HepG2 (cell line): ENCODE results near the gene ZNF345. TPM values are rescaled to one million over a fixed set of nuclear protein-coding genes. Genes with fewer than 3 reads are reported as not detected.

Experiments used
- ATAC-seq: fragments of 200-7000 bp; cut with Tn5 transposase; 3 replicates; pipeline ENCODE4 v1.9.1; 2020; ENCODE audit warnings: mild to moderate bottlenecking, moderate library complexity
- BruUV-seq: library from RNA; stranded (reverse); fragments of 400-500 nt; replicated peaks from 2 replicates; lab custom pipeline; 2021; lab: Mats Ljungman, UMichigan
- CTCF ChIA-PET: fragments of 300-600 bp; formaldehyde crosslinking; extraction: SDS; loops from one replicate; lab custom pipeline; 2021; ENCODE audit warnings: low total read pairs, inconsistent platforms, low intra/inter-chr PET ratio; lab: Yijun Ruan, JAX
- POLR2A ChIA-PET: fragments of 350-600 bp; sonication (Branson Sonifier 250); formaldehyde crosslinking; loops from one replicate; lab custom pipeline; 2020; ENCODE audit warnings: antibody characterized with exemption, inconsistent platforms; lab: Yijun Ruan, JAX
- DNase-seq: peaks from one replicate; pipeline ENCODE4 v3.0.0-alpha.2; 2015; ENCODE audit warnings: low spot score
- FAIRE-seq: peaks from 3 replicates; lab custom pipeline; 2011; peaks lifted over from hg19 to GRCh38; lab: Jason Lieb, UNC
- H2AFZ ChIP-seq: one replicate; pipeline ENCODE4 v1.6.1; 2011; ENCODE audit warnings: low read length, inconsistent platforms
- H3K27ac ChIP-seq: fragments of 300-600 bp; 3 replicates; pipeline ENCODE4 v1.8.0; 2011; ENCODE audit warnings: mixed run types, mild to moderate bottlenecking, mixed read lengths, low read length, inconsistent platforms; ENCODE audit not compliant: insufficient read depth; ENCODE audit errors: extremely low read length
- H3K27me3 ChIP-seq, 2 experiments: fragments of 200-600 bp in 1 of 2; 2 replicates in 1 of 2; 3 replicates in 1 of 2; pipeline versions ENCODE4 v1.6.0 to v1.8.0; 2011; ENCODE audit warnings: low read length in 2 of 2, mild to moderate bottlenecking in 2 of 2, moderate library complexity in 2 of 2, inconsistent platforms in 1 of 2; ENCODE audit not compliant: insufficient read depth in 2 of 2, control insufficient read depth in 1 of 2
- H3K36me3 ChIP-seq, 2 experiments: fragments of 200-600 bp in 1 of 2; replicated peaks in 1 of 2; 2 replicates in 1 of 2; 3 replicates in 1 of 2; pipeline versions ENCODE4 v1.5.1 to v1.8.0; 2011; ENCODE audit warnings: low read length in 2 of 2, inconsistent platforms in 1 of 2; ENCODE audit not compliant: insufficient read depth in 2 of 2, control insufficient read depth in 1 of 2
- H3K4me1 ChIP-seq: 2 replicates; pipeline ENCODE4 v1.5.1; 2012; ENCODE audit warnings: low read length, inconsistent platforms; ENCODE audit not compliant: insufficient read depth
- H3K4me2 ChIP-seq: 2 replicates; pipeline ENCODE4 v1.6.0; 2011; ENCODE audit warnings: low read depth, low read length, inconsistent platforms
- H3K4me3 ChIP-seq, 3 experiments: fragments of 200-600 bp in 1 of 3; sonication (generic), shearing (Covaris generic) in 1 of 3; replicated peaks in 1 of 3; 2 replicates each; pipeline ENCODE4 v1.5.1; 2011 to 2016; ENCODE audit warnings: low read length in 3 of 3, inconsistent platforms in 2 of 3, low read depth in 2 of 3, mild to moderate bottlenecking in 2 of 3, control low read depth in 1 of 3, mixed read lengths in 1 of 3; ENCODE audit not compliant: insufficient read depth in 1 of 3
- H3K79me2 ChIP-seq: one replicate; pipeline ENCODE4 v1.6.1; 2011; ENCODE audit warnings: low read length, inconsistent platforms; ENCODE audit not compliant: insufficient read depth
- H3K9ac ChIP-seq: 2 replicates; pipeline ENCODE4 v1.6.0; 2011; ENCODE audit warnings: mild to moderate bottlenecking, low read depth, low read length, inconsistent platforms; ENCODE audit not compliant: insufficient read depth
- H3K9me3 ChIP-seq: 2 replicates; pipeline ENCODE4 v1.5.1; 2012; ENCODE audit warnings: mild to moderate bottlenecking, low read length
- H4K20me1 ChIP-seq: 2 replicates; pipeline ENCODE4 v1.6.0; 2011; ENCODE audit warnings: inconsistent platforms, mild to moderate bottlenecking, low read length, moderate library complexity; ENCODE audit not compliant: insufficient read depth
- TBX3 ChIP-seq: fragments of 450-650 bp; IDR thresholded peaks from 2 replicates; pipeline ENCODE4 v1.6.1; 2017; ENCODE audit warnings: antibody characterized with exemption, mild to moderate bottlenecking, inconsistent platforms, borderline replicate concordance
- TRIM24 ChIP-seq: sonication (generic); formaldehyde crosslinking; IDR thresholded peaks from 2 replicates; pipeline ENCODE4 v1.8.0; 2022; ENCODE audit warnings: mild to moderate bottlenecking, missing genetic modification reagents
- ZBTB42 ChIP-seq: sonication (generic); formaldehyde crosslinking; IDR thresholded peaks from 2 replicates; pipeline ENCODE4 v1.5.0; 2020; ENCODE audit warnings: mild to moderate bottlenecking, missing genetic modification reagents
- ZNF274 ChIP-seq: sonication (generic); formaldehyde crosslinking; IDR thresholded peaks from 2 replicates; pipeline ENCODE4 v1.5.1; 2020; ENCODE audit warnings: mild to moderate bottlenecking, missing genetic modification reagents
- WGBS: methylation state at CpG from one replicate; pipeline ENCODE4 v1.1.6; 2017; ENCODE audit warnings: low lambda C conversion rate; 5-methylcytosine and 5-hydroxymethylcytosine counted together
- in situ Hi-C: cut with HindIII; loops from 2 replicates; pipeline ENCODE4 v1.10.0; 2017; ENCODE audit warnings: low pct_unique_long_range_greater_than_20kb; ENCODE audit not compliant: extremely low pct_ligation_motif_present
- intact Hi-C: fragments of 100-400 bp; cut with micrococcal nuclease; formaldehyde crosslinking; loops from one replicate; pipeline ENCODE4 v1.10.0; 2022; ENCODE audit not compliant: unreplicated experiment
- polyA plus RNA-seq, 8 experiments: library from polyadenylated mRNA; depleted of rRNA in 3 of 8; stranded (reverse) in 7 of 8; unstranded in 1 of 8; fragments of >200 nt; fragmentation: Illumina TruSeq in 4 of 8; extraction: Trizol in 4 of 8; gene quantifications; 2 replicates each; pipeline versions ENCODE4 v1.2.1 to v1.2.3, GENCODE V29; 2011 to 2016; ENCODE audit warnings: low read depth in 4 of 8, missing spikeins in 1 of 8, mixed read lengths in 1 of 8; ENCODE audit not compliant: insufficient read depth in 1 of 8
- total RNA-seq, 5 experiments: library from RNA; depleted of rRNA; stranded (reverse); fragments of >200 nt; fragmentation: Illumina TruSeq; extraction: Trizol; gene quantifications; 2 replicates each; pipeline ENCODE4 v1.2.3, GENCODE V29; 2016; ENCODE audit warnings: low read depth in 1 of 5
- TF ChIP-seq, protein P1 (sequence below): sonication (generic); formaldehyde crosslinking; IDR thresholded peaks from 2 replicates; pipeline ENCODE4 v1.5.1; 2020; ENCODE audit warnings: mild to moderate bottlenecking, missing genetic modification reagents
- TF ChIP-seq, protein P2 (sequence below): sonication (generic); formaldehyde crosslinking; IDR thresholded peaks from 2 replicates; pipeline ENCODE4 v1.8.0; 2022; ENCODE audit warnings: mild to moderate bottlenecking, missing genetic modification reagents; ENCODE audit not compliant: insufficient replicate concordance

Gene ZNF345
- total and polyA plus RNA-seq, 2 of the 13 experiments (the other 11 are each of a cell fraction or from before 2014, with no cell fraction given), result 2.6 to 2.9 TPM

DNA sequence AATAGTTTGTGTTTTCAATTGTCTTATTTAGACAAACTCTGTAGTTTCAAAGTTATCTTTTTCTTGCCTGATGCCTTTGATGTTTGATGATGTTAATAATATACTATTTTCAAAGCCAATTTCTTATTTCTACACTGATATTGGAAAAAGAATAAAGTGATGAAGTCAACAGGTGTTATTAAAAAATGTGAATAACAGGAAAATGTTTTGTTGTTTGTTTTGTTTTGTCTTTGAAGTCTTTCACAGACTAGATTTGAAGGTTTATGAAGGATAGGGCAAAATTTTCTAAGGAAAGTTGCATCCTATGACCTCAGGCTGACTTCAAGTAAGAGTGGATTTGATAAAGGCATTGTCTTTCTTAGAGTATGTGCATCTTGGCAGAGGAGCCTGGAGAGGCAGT, 43.6 kb upstream of the ZNF345 start:
- TF ChIP-seq, protein P1, sequence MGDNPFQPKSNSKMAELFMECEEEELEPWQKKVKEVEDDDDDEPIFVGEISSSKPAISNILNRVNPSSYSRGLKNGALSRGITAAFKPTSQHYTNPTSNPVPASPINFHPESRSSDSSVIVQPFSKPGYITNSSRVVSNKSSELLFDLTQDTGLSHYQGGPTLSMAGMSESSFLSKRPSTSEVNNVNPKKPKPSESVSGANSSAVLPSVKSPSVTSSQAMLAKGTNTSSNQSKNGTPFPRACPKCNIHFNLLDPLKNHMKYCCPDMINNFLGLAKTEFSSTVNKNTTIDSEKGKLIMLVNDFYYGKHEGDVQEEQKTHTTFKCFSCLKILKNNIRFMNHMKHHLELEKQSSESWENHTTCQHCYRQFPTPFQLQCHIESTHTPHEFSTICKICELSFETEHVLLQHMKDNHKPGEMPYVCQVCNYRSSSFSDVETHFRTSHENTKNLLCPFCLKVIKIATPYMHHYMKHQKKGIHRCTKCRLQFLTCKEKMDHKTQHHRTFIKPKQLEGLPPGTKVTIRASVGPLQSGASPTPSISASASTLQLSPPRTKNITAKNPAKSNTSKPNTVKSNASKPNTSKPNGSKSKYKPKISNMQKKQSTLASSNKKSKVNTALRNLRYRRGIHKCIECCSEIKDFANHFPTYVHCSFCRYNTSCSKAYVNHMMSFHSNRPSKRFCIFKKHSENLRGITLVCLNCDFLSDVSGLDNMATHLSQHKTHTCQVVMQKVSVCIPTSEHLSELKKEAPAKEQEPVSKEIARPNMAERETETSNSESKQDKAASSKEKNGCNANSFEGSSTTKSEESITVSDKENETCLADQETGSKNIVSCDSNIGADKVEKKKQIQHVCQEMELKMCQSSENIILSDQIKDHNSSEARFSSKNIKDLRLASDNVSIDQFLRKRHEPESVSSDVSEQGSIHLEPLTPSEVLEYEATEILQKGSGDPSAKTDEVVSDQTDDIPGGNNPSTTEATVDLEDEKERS (CRISPR knock-in tag), result no peak
- H3K4me3 ChIP-seq, result no peak overlapping the region
- H3K4me1 ChIP-seq, result no peaks in the 10 kb centered on the region
- peaks cover 93% of the 10 kb centered on the region for H3K9me3 ChIP-seq
- no peak overlapping the region for H3K9ac ChIP-seq
- intact Hi-C loops (no loop called here), in situ Hi-C loops (no loop called here)
- ChIA-PET CTCF (no interaction called here), POLR2A (no interaction called here)
- H3K36me3 ChIP-seq, result no peaks in the 10 kb centered on the region
- FAIRE-seq (no peak), DNase-seq (no peak), ATAC-seq (no peak)
- H3K27me3 ChIP-seq, result no peaks in the 10 kb centered on the region
- no peak overlapping the region for H2AFZ ChIP-seq
- no peaks in the 10 kb centered on the region for H4K20me1 ChIP-seq
- H3K27ac ChIP-seq, result no peak overlapping the region
- BruUV-seq, result no TSS peak
- no peak overlapping the region for H3K4me2 ChIP-seq
- H3K79me2 ChIP-seq, result no peaks in the 10 kb centered on the region

DNA sequence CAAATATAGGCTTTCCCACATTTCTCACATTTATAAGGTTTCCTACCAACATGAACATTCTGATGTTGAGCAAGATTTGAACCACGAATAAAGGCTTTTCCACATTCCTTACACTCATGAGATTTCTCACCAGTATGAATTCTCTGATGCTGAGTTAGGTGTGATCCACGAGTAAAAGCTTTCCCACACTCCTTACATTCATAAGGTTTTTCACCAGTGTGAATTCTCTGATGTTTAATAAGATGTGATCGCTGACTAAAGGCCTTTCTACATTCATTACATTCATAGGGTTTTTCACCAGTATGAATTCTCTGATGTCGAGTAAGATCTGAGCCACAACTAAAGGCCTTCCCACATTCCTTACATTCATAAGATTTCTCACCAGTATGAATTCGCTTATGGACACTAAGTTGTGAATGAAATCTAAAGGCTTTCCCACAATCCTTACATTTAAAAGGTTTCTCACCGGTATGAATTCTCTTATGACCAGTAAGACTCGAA, 31.5 kb upstream of the ZNF345 start:
- H3K79me2 ChIP-seq, result no peaks in the 10 kb centered on the region
- 95% methylated on average over 7 of the region's 7 CpGs for WGBS
- H3K9ac ChIP-seq, result no peak overlapping the region
- DNase-seq (no peak), FAIRE-seq (no peak), ATAC-seq (no peak)
- POLR2A ChIA-PET, result no interaction called here
- H3K4me2 ChIP-seq, result no peak overlapping the region
- no peak overlapping the region for H3K27ac ChIP-seq
- no peaks in the 10 kb centered on the region for H3K4me1 ChIP-seq
- TF ChIP-seq, protein P2, sequence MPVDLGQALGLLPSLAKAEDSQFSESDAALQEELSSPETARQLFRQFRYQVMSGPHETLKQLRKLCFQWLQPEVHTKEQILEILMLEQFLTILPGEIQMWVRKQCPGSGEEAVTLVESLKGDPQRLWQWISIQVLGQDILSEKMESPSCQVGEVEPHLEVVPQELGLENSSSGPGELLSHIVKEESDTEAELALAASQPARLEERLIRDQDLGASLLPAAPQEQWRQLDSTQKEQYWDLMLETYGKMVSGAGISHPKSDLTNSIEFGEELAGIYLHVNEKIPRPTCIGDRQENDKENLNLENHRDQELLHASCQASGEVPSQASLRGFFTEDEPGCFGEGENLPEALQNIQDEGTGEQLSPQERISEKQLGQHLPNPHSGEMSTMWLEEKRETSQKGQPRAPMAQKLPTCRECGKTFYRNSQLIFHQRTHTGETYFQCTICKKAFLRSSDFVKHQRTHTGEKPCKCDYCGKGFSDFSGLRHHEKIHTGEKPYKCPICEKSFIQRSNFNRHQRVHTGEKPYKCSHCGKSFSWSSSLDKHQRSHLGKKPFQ (CRISPR knock-in tag), result no peak
- no peak for TF ChIP-seq ZBTB42 (CRISPR knock-in tag)
- TF ChIP-seq TRIM24 (CRISPR knock-in tag), result no peak
- no peak for TF ChIP-seq TBX3
- peak; percentile 99; the same call in 1 of the 2 replicates for TF ChIP-seq ZNF274 (CRISPR knock-in tag)
- TF ChIP-seq, protein P1 (CRISPR knock-in tag), result peak; percentile 52; the same call in 1 of the 2 replicates
- in situ Hi-C loops, result no loop called here
- peaks cover 95% of the 10 kb centered on the region for H3K9me3 ChIP-seq
- CTCF ChIA-PET, result no interaction called here
- peaks cover 9 to 20% of the 10 kb centered on the region in 2 experiments for H3K36me3 ChIP-seq
- H4K20me1 ChIP-seq, result no peaks in the 10 kb centered on the region
- H3K4me3 ChIP-seq, result no peak overlapping the region
- H2AFZ ChIP-seq, result no peak overlapping the region
- BruUV-seq, result no TSS peak
- no peaks in the 10 kb centered on the region for H3K27me3 ChIP-seq
- intact Hi-C loops, result no loop called here
